ENCODE results near the gene KCNMA1.

KCNMA1 gene

DNA sequence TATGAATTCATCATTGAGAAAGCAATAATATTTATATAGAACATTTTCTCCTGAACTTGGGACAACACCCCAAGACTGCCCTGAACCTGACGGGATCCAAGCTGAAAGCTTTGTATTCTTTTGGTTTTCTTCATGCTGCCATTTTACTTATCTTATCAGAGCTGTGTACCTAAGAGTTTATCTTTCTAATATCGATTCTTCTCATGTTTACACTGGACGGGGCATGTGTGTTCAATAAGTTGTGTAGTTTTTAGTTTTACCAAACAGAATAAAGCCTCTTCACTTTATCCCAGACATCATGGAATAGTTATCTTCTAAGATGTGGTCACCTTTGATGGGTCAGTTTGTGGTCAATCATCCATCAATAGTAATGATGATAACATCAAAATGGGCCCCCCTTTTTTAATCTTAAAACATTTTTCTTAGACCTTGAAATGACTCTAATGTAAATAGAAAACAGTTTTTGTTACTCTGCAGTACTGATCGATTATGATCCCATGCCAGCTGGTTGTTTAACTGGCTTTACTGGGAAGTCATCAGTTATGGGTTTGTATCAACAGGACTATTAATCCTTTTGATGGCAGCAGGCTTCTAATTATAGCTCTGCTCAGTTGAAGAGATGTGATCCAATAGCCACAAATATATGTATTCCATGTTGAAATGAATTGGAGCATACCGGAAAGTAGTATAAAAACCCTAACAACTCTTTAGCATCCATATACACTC, 446.1 kb downstream of the KCNMA1 start:
- no peak for DNase-seq

DNA sequence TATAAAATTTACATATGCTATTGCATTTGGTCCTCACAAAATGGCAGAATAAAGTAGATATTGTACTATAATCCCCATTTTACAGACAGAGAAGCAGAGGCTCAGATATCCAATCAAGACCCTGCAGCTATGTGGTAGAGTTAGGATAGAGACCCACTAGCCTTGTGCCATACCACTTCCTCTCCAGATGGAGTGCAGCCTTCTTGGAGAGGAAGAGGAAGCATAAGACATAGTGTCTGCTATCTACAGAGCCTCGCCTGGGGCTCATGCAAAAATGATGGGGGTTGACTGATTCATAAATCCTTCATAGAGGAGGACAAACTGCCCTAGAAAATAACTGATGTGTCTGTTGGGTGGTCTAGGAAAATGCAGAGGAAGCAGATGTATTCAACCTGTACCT, 447.3 kb downstream of the KCNMA1 start:
- DNase-seq, result peak; percentile 26

DNA sequence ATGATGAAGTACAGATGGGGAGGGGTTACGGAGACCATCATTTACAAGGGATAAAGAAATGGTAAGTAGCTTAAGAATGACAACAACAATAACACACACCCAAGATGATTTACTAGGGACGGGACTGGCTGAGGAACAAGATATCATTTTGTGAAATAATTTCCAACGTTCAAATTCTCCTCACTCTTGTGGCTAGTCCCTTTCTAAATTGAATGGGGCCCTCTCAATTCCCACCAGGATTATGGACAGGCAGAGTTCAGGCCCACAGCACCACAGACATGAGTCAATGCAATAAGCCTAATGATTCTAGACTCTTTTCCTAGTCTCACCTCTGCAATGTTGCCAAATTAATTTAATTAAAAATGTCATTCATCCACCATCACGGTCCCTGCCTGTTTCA, 448.1 kb downstream of the KCNMA1 start:
- DNase-seq, result no peak

DNA sequence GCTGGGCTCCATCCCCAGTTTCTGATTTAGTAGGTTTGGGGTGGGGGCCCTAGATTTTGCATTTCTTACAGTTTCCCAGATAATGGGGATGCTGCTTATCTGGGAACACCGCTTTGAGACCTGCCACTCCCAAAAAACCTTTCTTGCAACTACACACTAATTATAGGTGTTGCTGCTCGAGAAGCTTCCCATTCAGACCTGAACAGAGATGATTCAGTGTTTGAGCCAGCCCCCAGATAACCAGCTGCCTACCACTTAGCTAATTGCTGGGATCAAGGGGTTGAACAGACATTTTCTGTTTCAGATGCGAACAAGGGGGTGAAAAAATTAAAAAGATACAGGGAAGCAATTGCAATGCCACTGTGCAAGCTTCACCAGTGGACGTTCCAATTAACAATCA, 448.5 kb downstream of the KCNMA1 start:
- DNase-seq, result no peak

DNA sequence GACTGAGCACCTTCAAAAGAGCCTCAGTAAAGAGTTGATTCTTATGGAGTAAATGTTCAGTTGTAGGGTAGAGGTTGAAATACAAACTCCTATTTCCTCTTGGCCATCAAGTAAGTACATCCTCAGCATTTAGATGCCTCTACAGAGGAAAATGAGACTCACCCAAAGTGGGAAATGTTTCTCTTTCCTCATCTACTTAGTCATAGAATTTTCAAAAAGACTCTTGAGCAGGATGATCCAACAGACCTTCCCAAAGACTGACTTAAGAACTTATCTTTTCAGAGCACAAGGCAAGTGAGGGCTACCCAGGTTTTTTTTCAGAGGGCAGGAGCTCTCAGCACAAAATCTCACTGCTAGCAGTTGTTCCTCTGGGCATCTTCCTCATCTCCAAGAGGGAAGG, 449.1 kb downstream of the KCNMA1 start:
- no peak for DNase-seq

DNA sequence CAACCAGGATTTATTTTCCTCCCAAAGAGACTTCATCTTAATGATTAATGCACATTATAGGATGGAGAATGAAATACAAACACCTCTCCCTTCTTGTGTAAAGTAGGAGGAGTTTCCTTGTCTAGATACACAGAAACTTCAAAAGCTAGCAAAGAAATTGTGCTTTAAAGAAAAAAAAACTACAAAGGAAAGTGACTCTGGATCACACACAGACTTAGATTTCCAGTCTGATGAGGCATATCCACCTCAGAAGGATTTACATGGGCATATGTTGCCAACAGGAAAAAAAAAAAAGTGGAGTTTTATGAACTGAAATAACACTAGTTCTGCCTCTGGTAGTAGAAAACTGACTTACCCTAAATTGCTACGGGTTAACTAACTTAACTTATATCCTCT, 449.6 kb downstream of the KCNMA1 start:
- DNase-seq, result no peak

- DNase-seq, result no peak
These were observed 450.1 kb downstream of the KCNMA1 start for GRCh38 chr10:77187376-77187999.

GRCh38 chr10:77186936-77187335, 450.7 kb downstream of the KCNMA1 start:
- no peak for DNase-seq

GRCh38 chr10:77185696-77186095, 451.9 kb downstream of the KCNMA1 start:
- no peak for DNase-seq

DNA sequence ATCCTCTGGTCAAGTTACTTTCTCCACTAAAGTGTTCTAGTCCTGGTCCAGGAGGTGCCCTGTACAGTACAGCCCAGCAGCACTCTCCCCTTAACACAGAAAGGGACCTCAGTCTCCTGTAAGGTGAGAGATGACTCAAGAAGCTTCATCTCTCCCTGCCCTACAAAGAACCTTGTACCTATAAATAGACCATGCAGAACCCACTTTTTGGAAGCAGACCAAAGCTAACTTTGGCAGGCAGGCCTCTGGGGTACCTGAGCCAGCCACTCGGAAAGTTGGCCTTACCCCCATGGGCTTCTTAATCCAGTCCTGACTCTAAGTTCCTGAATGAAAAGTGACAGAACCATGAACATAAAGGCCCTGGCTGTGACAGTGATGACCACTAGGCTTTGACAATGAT, 454.8 kb downstream of the KCNMA1 start:
- no peak for DNase-seq

- DNase-seq, result no peak
These were observed 456.8 kb downstream of the KCNMA1 start for GRCh38 chr10:77180794-77181193.

GRCh38 chr10:77180104-77180503, 457.5 kb downstream of the KCNMA1 start:
- DNase-seq, result no peak

DNA sequence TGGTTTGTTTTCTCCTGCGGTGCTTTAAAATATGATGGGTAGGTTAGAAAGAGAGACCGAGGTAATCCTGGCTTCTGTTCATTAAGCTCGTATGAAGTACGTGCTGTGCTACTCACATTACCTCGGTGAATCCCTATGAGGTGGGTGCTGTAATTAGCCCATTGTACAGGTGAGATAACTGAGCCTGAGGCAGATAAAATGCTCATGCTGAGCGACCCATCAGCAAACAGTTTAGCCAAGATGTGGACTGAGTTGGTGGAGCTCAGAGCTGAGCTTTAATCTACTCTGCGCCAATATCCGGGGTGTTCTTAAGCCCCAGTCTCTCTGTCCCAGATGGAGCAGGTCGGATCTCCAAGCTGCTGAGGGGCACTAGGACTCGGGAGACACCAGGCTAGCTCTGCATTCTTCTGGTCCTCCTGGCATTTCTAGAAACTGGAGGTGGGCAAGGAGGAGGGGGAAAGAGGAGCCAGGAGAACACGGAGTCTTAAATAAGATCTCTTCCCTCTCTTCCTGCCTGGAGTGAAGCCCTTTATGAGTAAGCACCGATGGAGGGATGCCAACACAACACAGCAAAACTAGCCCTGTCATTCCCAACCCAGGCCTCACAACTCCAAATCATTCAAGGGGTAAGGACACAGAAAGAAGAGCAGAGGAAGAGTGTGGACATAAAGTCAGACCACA, 458.5 kb downstream of the KCNMA1 start:
- DNase-seq, result no peak

DNA sequence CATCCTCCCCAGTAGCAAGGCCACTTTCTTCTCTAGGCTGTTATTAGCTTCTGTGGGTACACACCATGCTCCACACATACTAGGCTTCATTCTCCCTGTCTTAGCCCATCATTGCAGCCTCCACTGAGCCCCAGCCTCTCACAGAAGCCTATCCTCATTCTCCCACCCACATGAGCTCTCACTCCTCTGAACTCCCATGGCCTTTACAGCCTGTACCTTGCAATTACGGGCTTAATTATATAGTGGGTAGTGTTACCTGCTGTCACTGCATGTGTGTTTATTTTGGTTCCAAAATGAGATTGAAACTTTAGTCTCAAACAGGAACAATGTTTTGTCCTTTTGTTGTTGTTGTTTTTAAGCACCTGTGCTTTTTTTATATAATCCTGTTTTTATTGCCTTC, 460.0 kb downstream of the KCNMA1 start:
- DNase-seq, result no peak

GRCh38 chr10:77177161-77177560, 460.4 kb downstream of the KCNMA1 start:
- no peak for DNase-seq

DNA sequence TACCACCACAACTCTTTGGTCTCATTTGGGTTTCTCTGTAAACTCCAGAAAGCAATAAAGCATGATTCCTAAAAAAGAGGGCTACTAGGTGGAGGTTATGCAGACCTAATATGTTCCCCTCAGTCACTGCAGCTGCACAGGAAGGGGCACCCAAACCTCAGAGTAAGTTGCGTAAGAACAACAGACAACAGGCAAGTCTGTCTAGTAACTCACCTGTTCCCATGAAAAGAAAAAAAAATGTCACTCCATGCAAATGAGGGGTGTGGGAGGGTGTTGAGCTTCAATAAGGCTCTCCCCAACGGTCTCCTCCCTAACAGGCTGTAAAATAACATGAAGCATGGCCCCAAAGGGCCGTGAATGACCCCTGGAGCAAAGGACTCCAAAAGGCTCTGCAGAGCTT, 461.4 kb downstream of the KCNMA1 start:
- peak; percentile 5 for DNase-seq

DNA sequence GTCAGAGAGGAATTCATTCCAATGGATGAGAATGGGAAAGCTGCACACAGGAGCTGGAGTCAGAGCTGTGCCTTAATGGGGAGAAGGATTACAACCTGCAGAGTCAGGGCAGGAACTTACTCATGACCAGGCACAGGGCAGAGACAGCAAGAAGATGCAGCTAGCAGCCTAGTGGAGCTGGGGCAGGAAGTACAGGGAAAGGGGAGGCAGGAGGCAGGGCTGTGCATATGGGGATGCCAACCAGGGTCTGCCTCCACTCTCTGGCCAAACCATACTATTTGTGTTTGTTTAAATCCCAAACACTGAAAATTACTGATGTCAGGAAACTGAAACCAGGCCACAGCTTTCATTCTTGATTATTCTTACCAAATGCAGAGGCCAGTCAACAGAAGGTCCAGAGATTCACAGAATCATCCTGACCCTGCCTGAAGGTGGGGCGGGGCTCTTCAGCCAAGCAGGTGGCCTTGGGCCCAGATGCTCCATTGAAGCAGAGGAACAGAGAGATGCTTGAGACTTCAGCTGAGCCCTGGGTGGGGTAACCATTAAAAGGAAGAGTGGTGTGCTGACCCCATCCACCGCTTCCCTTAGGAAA, 461.9 kb downstream of the KCNMA1 start:
- no peak for DNase-seq

DNA sequence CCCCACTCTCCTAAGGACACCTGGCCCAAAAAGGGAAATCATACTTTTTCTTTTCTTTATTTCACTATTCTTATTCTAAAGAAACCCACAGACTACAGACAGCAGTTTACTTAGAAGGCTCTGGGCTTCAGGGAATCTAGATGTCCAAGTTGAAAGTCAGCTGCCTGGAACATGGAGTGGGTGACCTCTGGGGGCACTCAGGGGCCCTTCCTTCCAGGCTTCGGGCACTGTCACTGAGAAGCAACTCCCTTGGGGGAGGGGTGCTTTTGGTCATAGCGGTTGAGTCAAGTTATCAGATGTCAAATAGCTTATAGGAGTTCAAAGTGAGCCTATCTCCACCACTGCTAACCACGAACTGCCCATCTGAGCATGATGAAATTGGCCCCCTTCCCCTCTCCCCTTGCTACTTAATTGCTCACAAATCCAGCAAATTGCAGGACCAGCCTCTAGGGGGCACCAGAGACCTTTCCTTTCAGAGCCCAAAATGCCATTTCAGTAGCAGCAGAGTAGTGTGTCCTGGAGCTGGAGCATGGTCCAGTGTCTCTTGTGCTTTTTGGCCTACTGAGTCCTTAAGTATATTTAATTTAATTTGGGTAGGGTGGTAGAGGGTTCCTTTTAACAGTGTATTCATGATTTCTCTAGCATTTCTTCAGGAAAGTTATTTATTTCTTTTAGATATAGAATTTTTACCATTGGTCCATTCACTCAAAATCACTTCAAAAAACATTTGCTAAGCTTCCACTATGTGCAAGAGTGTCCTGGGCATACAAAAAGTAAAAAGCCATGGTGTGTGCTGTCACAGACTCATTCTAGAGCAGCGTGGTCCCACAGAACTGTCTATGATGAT, 463.8 kb downstream of the KCNMA1 start:
- DNase-seq, result peak; percentile 91

DNA sequence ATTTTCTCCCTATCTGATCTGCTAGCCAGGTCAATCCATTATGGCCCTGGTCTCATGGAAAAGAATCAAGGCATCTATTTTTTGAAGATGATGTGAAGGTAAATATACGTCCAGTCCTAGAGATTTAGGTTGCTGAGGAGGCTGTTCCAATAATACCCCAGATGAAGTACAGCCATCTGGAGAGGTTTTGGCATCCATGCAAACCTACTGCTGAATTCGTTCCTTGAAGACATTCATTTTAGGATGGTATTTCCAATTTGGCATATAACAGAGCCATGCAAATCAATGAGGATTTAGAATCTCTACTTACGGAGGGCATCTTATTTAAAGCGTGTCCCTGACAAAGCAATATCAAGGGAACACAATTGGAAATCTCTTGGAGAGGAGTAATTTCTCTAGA, 465.5 kb downstream of the KCNMA1 start:
- no peak for DNase-seq

DNA sequence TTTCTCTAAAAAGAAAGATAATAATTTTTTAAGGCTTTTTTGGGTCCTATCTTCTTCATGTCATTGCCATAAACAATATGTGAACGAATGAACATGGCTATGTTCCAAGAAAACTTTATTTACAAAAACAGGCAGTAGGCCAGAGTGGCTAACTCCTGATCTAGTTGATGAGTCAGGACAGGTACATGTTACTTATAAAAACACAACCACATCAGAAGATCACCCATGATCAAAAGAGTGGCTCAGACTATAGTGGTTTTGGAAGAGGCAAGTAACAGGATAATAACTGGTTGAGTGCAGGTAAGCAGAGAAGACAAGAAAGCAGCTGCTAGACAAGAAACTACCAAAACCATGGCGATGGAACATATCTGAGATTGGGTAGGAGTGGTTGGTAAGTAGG, 468.7 kb downstream of the KCNMA1 start:
- DNase-seq, result no peak

- no peak for DNase-seq
These were observed 469.4 kb downstream of the KCNMA1 start for GRCh38 chr10:77168161-77168560.

DNA sequence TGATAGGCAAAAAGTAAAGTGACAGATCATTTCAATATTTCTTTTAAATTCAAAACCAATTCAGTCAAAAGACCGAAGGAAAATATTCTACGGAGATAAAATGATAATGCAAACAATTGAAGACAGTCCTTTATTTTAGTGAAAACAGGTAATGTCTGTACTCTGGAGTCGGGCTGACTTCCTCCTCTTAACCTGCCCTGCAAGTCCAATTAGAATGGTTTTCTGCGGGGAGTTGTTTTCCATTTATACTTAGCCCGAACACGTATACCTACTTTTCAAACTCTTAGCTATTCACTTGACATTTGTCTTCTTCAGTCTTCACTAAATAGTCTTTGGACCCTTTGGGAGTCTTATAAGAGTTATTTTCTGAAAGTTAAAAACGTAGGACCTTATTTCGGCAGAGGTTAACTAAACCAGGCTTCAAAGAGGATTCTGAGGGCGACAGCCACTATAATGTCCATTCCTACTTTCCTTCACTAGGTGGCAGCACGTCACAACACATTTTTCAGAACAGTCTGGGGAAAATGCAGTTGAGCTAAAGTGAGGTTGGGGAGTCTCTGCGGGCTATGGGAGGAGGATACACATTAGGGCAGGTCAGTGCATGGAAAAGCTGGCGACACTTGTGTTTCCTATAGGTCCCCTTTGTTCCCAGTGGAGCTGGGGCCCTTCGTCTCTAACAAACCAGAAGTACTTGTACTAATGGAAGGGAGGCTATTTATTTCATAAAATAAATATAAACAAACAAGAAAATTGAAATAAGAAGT, 472.0 kb downstream of the KCNMA1 start:
- peak; percentile 76 for DNase-seq
